GM12875 (cell line): ENCODE measurements around the gene KCNJ5.

Experiments used
- H3K4me3 ChIP-seq: one replicate; pipeline ENCODE4 v1.5.1; 2011; ENCODE audit warnings: low read depth, low read length, control low read depth
- CTCF ChIP-seq: IDR thresholded peaks from 2 replicates; pipeline ENCODE4 v1.5.1; 2011; ENCODE audit warnings: low read depth, mild to moderate bottlenecking, control low read depth, inconsistent platforms, low read length, moderate library complexity, borderline replicate concordance; ENCODE audit not compliant: insufficient read depth

The KCNJ5 gene

GRCh38 chr11:128888034-128888985, 2.8 kb upstream of the KCNJ5 start:
- no peak overlapping the region for H3K4me3 ChIP-seq
- no peak for TF ChIP-seq CTCF

GRCh38 chr11:128889657-128890213, 1.4 kb upstream of the KCNJ5 start:
- TF ChIP-seq CTCF, result no peak
- H3K4me3 ChIP-seq, result no peak overlapping the region

- no peak for TF ChIP-seq CTCF
- H3K4me3 ChIP-seq, result no peak overlapping the region
Measured at GRCh38 chr11:128890216-128890542, 977 bp upstream of the KCNJ5 start.

GRCh38 chr11:128891913-128892398, 800 bp downstream of the KCNJ5 start:
- no peak overlapping the region for H3K4me3 ChIP-seq
- no peak for TF ChIP-seq CTCF

GRCh38 chr11:128892866-128893565, 1.9 kb downstream of the KCNJ5 start:
- no peak overlapping the region for H3K4me3 ChIP-seq
- TF ChIP-seq CTCF, result no peak

- TF ChIP-seq CTCF, result no peak
- H3K4me3 ChIP-seq, result no peak overlapping the region
Measured at GRCh38 chr11:128893578-128894285, 2.6 kb downstream of the KCNJ5 start.
